GM12875 (cell line): Measurements from ENCODE around the gene ABLIM2.
A peak's percentile ranks its signal among the peaks of the same experiment; 100 is the strongest.

Source experiments
- H3K4me3 ChIP-seq: one replicate; pipeline ENCODE4 v1.5.1; 2011; ENCODE audit warnings: low read depth, low read length, control low read depth
- TF ChIP-seq, protein P1 (sequence below): IDR thresholded peaks from 2 replicates; pipeline ENCODE4 v1.5.1; 2011; ENCODE audit warnings: low read depth, mild to moderate bottlenecking, control low read depth, inconsistent platforms, low read length, moderate library complexity, borderline replicate concordance; ENCODE audit not compliant: insufficient read depth

Gene ABLIM2

DNA sequence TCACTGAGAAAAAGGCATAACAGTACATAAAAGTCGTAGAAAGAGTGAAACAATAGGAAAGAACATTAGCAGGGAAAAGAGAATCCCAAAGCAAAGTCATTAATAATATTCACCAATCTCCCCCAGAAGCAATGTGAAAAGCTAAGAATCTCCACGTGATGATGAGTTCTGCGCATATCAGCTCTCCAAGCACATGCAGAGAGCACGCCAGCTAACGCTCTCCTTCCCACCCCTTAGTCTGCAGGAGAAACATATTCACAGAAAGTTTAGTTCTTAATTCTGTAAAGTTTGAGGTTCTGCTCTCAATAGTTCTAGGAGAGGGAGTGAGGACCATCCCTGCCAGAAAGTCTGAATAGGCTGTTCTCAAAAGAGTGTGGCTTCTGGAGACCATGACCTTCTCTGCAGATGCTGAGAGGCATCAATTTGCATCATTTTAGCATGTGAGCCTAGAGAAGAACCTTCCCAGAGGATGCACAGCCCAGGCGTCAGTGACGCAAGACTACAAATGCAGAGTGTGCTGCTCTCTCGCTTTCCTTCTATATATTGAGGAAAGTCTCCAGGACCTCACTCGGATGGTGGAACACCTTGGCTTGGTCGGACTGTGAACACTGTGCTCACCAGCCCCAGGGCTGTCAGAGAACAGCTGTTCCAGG lies 167.7 kb downstream of the ABLIM2 start:
- no peak overlapping the region for H3K4me3 ChIP-seq
- TF ChIP-seq, protein P1, sequence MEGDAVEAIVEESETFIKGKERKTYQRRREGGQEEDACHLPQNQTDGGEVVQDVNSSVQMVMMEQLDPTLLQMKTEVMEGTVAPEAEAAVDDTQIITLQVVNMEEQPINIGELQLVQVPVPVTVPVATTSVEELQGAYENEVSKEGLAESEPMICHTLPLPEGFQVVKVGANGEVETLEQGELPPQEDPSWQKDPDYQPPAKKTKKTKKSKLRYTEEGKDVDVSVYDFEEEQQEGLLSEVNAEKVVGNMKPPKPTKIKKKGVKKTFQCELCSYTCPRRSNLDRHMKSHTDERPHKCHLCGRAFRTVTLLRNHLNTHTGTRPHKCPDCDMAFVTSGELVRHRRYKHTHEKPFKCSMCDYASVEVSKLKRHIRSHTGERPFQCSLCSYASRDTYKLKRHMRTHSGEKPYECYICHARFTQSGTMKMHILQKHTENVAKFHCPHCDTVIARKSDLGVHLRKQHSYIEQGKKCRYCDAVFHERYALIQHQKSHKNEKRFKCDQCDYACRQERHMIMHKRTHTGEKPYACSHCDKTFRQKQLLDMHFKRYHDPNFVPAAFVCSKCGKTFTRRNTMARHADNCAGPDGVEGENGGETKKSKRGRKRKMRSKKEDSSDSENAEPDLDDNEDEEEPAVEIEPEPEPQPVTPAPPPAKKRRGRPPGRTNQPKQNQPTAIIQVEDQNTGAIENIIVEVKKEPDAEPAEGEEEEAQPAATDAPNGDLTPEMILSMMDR = no peak

DNA sequence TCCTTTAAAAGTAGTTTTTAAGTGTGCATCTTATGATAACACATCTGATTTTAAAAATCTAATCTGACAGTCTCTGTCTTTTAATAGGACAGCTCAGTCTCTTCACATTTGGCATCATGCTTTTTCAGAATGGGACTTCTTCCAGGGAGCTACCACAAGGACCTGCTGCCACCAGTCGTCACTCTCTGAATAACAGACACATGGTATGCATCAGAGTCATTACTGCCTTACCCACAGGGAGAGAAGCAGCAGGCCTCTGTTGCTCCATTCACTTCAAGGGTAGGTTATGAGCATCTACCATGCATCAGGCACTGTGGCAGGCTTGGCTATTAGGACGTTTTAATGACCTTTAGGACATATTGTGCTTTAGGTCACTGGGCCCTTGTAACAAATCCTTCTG lies 169.0 kb downstream of the ABLIM2 start:
- TF ChIP-seq, protein P1 = no peak
- H3K4me3 ChIP-seq = no peak overlapping the region

DNA sequence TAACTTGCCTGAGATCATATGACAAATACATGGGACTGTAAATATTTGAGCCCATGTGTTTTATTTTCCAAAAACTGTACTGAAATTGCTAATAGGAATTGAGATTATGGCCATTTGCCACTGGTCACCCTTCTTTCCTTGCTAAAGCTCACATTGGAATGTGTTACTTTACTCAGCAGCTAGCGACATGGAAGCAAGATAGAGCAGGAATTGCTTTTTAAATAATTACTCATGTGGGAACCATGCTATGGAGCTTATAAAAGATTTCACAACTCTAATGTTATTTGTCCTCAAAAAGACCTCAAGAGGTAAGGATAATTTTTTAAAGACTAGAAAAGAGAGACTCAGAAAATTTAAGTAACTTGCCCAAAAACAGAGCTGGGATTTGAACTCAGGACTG lies 170.2 kb downstream of the ABLIM2 start:
- TF ChIP-seq, protein P1 = no peak
- no peak overlapping the region for H3K4me3 ChIP-seq

DNA sequence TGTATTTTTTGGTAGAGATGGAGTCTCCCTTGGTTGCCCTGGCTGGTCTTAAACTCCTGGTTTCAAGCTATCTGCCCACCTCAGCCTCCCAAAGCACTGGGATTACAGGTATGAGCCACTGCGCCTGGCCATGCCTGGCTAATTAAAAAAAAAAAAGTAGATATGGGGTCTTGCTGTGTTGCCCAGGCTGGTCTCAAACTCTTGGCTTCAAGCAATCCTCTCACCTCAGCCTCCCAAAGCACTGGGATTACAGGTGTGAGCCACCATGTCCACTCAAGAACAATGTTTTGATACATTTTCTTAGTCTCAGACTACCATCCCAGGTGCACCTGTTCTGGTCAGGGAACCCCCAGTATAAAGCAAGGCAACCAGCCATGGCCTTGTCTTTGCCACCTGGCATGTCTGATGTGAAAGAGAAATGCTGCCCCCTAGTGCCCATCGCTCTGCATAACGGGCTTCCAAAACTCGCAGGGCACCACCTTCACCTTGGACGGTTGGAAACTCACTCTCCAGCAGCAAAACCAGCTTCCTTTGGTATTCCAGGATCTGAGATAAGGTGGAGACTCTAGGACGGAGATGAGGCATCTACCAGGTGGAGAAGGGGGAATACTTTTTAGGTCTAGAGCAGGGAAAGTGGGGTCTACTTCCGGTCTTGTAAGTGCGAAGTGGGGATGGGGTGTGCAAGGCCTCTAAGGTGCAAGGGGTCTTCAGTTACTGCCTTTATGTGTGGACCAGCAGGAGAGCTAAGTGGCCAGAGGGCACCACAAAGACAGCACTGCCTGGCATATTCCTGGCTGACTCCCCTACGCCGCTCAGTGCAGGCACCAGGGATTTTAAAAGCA lies 171.2 kb downstream of the ABLIM2 start:
- TF ChIP-seq, protein P1 = peak; percentile 77
- no peak overlapping the region for H3K4me3 ChIP-seq

DNA sequence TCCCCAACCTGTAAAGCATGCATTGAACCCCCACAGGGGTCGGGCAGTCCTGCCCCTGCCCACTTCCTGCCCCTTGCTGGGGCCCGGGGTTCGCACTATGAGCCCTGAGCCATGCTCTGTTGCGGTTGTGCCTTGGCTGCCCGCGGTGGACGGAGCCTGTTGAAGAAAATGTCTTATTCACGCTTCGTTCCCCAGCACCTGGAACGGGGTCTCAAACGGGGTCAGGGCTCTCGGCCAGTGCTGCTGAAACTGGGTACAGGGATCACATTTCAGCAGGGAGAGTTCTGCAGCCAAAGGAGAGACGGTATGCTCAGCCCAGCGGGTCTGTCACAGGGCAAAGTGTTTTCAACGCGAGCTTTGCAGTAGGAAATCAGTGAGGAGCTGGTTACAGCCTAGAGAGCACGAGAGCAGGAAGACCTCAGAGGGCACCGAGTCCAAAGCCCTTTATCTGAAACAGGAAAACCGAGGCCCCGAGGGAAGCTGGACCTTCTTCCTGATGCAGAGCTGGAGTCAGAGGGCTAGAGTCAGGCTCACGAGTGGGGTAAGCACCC lies 172.6 kb downstream of the ABLIM2 start:
- TF ChIP-seq, protein P1 = no peak
- H3K4me3 ChIP-seq = no peak overlapping the region

DNA sequence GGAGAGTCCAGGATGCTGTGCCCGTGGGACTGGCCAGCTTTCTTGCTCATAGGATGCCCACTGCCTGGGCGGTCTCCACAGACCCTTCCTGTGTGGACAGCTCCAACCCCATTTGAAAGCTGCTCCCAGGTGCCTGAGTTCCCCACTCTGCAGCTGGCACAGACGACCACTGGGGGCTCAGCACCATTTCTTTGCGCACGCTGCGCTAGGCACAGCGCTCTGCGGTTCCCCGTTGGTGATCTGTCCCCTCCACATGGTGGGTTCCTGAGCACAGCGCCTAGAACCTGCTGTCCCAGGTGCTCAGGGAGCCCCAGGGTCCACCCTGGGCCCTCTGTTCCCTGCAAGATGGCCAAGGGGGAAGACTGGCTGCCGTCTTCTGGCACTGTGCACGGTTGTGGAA lies 173.5 kb downstream of the ABLIM2 start:
- H3K4me3 ChIP-seq = no peak overlapping the region

More for the DNA sequence above, 173.5 kb downstream of the ABLIM2 start:
- TF ChIP-seq, protein P1 = no peak
